ENCODE results near the gene DNHD1. TPM values are rescaled to one million over a fixed set of nuclear protein-coding genes. Genes with fewer than 3 reads are reported as not detected.

DNHD1 gene
- total RNA-seq, 2 donors from 2014 or later: 11.5 to 31.4 TPM

DNA sequence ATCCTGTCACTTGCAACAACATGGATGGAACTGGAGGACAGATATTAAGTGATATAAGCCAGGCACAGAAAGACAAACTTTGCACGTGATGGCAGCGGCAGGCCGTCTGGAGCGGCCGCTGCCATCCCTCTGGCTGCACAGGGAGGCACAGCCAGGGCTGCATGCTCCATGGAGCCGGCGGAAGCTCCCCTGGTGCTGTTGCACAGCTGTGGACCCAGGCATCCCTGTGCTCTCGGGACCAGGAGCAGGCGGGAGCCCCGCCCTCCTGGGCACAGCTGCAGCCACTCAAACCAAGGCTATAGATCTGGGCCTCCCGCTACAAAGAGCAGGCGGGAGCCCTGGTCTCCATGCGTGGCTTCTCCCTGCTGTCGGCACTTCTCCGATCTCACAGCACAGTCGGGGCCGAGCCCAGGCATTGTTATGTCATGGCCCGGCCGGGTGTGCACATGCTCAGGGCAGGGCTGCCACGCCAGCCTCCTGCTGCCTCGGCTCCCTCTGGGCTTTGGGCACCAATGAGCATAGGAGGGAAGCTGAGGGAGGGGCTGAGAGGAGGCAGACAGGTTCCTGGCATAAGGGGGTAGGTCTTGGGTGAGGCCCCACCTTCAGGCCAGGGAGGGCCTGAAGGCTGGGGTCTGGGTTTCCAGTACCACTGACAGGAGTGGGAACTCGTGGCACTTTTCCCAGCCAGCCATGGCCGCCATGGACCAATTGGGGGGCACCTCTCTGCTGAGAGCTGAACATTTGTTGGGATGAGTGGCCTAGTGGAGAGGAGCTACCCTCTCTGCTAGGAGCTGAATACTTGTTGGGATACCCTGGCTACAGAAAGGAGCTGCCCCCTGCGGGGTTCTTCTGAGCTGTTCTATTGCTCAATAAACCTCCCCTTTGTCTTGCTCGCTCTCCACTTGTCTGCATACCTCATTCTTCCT is 89.6 kb downstream of the DNHD1 start:
- peak; percentile 1 for DNase-seq (ENCODE audit: low spot score)
- intact Hi-C loops (cut with DNase I): no loop called here
- Histone ChIP-seq H3K27me3 (replicated peaks; ENCODE audit: insufficient read depth) (no peaks in the 10 kb centered on the region), H3K36me3 (no peaks in the 10 kb centered on the region), H3K4me3 (no peak overlapping the region), H3K4me1 (replicated peaks) (no peaks in the 10 kb centered on the region), H3K27ac (no peak overlapping the region), H3K9me3 (no peaks in the 10 kb centered on the region)
- TF ChIP-seq POLR2A (IDR thresholded peaks at IDR 0.05) (no peak), POLR2AphosphoS5 (IDR thresholded peaks at IDR 0.05) (no peak)
- TF ChIP-seq, protein P1, sequence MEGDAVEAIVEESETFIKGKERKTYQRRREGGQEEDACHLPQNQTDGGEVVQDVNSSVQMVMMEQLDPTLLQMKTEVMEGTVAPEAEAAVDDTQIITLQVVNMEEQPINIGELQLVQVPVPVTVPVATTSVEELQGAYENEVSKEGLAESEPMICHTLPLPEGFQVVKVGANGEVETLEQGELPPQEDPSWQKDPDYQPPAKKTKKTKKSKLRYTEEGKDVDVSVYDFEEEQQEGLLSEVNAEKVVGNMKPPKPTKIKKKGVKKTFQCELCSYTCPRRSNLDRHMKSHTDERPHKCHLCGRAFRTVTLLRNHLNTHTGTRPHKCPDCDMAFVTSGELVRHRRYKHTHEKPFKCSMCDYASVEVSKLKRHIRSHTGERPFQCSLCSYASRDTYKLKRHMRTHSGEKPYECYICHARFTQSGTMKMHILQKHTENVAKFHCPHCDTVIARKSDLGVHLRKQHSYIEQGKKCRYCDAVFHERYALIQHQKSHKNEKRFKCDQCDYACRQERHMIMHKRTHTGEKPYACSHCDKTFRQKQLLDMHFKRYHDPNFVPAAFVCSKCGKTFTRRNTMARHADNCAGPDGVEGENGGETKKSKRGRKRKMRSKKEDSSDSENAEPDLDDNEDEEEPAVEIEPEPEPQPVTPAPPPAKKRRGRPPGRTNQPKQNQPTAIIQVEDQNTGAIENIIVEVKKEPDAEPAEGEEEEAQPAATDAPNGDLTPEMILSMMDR (IDR thresholded peaks at IDR 0.05): no peak
- WGBS: 94% methylated on average over 22 of the region's 25 CpGs

DNA sequence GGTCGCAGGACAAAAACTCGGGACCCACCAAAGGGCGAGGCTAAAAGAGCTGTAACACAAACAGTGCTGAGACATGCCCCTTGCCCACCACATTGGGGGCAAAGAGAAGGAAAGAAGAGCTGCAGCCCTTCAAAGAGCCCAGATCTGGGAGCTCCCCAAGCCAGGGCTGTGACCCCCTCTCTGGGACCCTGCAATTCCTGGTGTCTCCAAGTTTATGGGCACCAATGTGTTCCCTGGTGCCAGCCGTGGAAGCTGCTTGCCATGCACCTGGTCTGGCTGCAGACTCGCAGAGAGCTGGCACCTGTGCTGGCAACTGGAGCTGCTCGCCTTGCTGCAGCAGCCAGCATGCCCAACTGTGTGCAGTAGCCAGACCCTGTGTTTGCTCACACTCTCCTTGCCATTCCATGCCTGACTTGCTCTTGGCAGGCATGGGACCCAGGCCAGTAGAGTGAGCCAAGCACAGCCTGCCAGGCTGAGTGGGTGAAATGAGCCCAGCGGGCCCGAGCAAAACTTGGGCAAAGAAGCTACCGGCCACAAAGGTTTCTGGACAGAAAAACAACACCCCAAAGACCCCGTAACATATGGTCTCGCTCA is 90.4 kb downstream of the DNHD1 start:
- intact Hi-C loops (cut with DNase I): no loop called here
- no peaks in the 10 kb centered on the region for H3K36me3 ChIP-seq
- H3K4me3 ChIP-seq: no peak overlapping the region
- no peak overlapping the region for H3K27ac ChIP-seq
- TF ChIP-seq POLR2AphosphoS5 (IDR thresholded peaks at IDR 0.05): peak; percentile 42
- TF ChIP-seq, protein P1 (IDR thresholded peaks at IDR 0.05): no peak
- DNase-seq (ENCODE audit: low spot score): peak; percentile 51
- no peaks in the 10 kb centered on the region for H3K9me3 ChIP-seq
- H3K27me3 ChIP-seq (replicated peaks; ENCODE audit: insufficient read depth): no peaks in the 10 kb centered on the region
- WGBS: 60% methylated on average over 11 of the region's 11 CpGs
- H3K4me1 ChIP-seq (replicated peaks): no peaks in the 10 kb centered on the region

DNA sequence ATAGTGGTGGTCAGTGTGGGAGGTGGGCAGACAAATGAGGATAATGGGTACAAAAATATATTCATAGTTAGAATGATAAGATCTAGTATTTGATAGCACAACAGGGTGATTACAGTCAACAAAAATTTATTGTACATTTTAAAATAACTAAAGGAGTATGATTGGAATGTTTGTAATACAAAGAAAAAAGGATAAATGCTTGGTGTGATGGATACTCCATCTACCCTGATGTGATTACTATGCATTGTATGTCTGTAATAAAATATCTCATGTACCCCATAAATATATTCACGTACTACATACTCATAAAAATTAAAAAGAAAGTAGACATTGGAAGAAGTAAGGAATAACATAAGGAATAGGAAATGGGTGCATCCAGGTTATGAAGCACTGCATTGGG is 90.9 kb downstream of the DNHD1 start:
- Histone ChIP-seq H3K4me3 (no peak overlapping the region), H3K36me3 (no peaks in the 10 kb centered on the region), H3K9me3 (no peaks in the 10 kb centered on the region), H3K27me3 (replicated peaks; ENCODE audit: insufficient read depth) (no peaks in the 10 kb centered on the region), H3K4me1 (replicated peaks) (no peaks in the 10 kb centered on the region), H3K27ac (no peak overlapping the region)
- TF ChIP-seq, protein P1 (IDR thresholded peaks at IDR 0.05): no peak
- no peak for TF ChIP-seq POLR2AphosphoS5 (IDR thresholded peaks at IDR 0.05)
- no peak for TF ChIP-seq POLR2A (IDR thresholded peaks at IDR 0.05)
- WGBS: 52% methylated on average over 1 of the region's 1 CpG
- intact Hi-C loops (cut with DNase I): no loop called here
- DNase-seq (ENCODE audit: low spot score): no peak

DNA sequence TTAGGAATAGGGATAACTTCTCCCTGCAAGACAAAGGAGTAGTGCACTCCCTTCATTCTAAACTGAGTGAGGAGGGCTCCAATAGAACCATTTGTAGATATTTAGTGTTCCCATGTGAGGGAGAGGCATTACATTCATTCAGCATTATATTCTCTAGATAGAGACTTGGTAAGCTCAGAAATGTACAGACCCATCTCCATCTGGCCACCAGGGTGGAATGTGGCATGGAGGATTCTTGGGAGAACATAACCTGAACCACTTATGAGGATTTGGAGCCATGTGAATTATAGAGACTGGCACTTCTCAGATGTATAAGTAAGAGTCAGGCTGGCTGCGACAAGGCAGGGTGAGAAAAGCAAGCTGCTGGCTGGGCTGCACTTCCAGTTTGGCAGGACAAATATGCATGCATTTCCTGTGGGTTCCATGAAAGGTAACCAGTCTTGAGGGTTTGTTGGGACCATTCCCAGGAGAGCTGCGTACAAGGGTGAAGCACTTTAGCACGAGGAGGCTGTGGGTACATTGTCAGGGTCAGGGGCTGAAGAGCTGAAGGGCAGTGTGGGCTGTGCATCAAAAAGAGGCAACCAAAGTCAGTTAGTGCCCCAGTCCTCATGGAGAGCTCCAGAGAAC is 97.2 kb downstream of the DNHD1 start:
- Histone ChIP-seq H3K27ac (no peak overlapping the region), H3K36me3 (peaks cover 0 to under 1% of the 10 kb centered on the region in 2 donors), H3K4me3 (no peak overlapping the region), H3K9me3 (no peaks in the 10 kb centered on the region), H3K4me1 (replicated peaks) (no peaks in the 10 kb centered on the region), H3K27me3 (replicated peaks; ENCODE audit: insufficient read depth) (no peaks in the 10 kb centered on the region)
- WGBS: 67% methylated on average over 3 of the region's 3 CpGs
- intact Hi-C loops (cut with DNase I): no loop called here
- no peak for DNase-seq (ENCODE audit: low spot score)
- TF ChIP-seq, protein P1 (IDR thresholded peaks at IDR 0.05): no peak

All from prostate gland (tissue), 2 donors.